HG03103 (cell line): ENCODE results near the gene COL6A2.
"Not testable (repeated sequence)": the region's sequence is repeated elsewhere in the genome, so short reads cannot be mapped to it uniquely, and the experiment has no call there.

Experiments
- ATAC-seq: cut with Tn5 transposase; IDR thresholded peaks from one replicate; pipeline ENCODE4 v1.9.1; 2021; ENCODE audit warnings: low read depth; ENCODE audit not compliant: unreplicated experiment

COL6A2 gene

DNA sequence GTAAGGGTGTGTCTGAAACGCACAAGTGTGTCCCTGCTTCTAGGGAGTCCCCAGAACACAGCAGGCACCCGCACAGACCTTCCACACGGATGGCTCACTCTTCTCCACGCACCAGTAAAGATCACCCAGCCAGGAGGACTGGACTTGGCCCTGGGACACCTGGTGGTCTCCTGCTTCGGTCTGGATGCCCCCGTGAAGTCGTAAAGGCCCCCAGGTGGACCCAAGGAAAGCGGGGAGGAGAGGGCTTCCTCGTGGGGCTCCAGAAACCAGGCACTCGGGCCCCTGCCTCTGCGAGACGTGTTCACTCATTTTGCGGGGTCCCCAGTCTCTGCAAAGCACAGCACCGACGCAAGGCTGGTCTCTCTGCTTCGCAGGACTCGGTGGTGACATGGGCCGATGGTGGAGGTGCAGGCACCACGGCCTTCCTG lies 20.2 kb upstream of the COL6A2 start:
- no peak for ATAC-seq

DNA sequence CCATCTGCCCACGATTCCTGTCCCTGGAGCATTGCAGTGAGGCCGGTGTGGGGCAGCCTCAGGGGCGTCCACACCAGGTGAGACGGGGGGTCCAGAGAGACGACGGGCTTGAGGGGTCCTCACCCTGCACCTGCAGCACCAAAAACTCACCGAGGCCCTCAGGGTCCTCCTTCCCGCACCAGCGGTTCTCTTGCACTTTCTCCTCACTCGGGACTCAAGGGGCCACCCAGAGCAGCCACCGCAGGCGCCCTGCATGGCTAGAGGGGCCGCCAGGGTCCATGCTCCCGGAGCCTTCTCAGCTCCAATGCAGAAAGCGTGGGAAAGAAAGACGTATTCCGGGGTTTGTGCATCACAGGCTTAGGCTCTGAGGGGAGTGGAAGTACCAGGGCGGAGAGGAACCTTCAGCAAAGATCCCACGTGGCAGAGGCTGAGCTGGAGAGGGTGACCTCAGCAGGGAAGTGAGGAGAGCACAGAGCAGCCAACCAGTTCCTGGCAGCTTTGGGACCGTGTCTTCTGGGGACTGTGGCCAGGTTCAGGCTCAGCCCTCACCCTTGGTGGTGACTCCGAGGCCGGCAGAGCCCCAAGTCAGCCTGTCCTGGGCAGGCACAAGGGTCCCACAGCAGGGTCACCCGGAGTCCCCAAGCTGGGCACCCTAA lies 19.5 kb upstream of the COL6A2 start:
- ATAC-seq: no peak

DNA sequence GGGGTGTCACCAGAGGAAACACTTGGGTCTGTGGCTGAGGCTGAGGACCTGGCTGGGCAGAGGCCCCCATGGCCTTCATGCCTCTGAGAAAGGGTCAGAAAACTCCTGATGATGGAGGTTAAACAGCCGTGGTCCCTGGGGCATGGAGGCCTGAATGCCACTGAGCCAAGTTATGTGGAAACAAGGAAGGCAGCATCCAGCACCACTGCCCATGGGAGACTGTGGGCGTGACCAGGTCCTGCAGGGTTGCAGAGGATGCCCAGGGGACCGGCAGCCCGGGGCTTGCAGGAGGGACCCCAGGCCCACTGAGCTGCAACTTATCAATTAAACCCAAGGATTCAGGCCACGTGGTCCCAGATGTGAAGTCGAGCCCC lies 18.9 kb upstream of the COL6A2 start:
- ATAC-seq: no peak

DNA sequence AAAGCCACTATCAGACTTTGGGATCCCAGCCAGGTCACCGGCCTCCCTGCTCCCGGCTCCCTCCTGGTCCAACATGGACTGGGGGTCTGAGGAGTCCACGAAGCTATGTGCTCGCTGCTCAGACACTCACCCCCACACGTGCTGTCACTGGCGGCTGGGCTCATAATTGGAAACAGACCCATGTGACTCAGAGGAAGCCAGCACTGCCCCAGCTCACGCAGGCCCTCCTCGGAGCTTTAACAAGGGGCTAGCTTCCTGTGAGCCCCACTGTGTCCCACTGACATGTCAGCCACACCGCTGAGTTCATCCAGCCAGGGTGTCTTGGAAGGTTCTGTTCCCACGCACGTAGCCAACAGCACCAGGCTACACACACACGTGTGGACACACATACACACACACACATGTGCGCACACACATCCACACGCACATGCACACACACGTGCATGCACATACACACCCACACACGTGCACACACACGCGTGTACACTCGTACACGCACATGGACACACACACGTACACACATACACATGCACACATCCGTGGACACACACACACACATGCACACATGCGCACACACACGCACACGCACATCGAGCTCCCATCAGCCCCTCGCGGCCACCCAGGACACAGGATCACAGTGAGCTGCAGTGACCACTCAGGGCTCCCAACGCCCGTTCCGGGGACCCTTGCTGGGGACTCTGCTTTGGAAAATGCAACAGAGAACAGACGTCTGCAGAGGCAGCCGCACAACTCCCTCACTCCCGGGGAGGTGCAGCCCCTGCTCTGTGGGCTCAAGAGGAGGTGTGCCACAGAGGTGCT lies 18.4 kb upstream of the COL6A2 start:
- no peak for ATAC-seq

DNA sequence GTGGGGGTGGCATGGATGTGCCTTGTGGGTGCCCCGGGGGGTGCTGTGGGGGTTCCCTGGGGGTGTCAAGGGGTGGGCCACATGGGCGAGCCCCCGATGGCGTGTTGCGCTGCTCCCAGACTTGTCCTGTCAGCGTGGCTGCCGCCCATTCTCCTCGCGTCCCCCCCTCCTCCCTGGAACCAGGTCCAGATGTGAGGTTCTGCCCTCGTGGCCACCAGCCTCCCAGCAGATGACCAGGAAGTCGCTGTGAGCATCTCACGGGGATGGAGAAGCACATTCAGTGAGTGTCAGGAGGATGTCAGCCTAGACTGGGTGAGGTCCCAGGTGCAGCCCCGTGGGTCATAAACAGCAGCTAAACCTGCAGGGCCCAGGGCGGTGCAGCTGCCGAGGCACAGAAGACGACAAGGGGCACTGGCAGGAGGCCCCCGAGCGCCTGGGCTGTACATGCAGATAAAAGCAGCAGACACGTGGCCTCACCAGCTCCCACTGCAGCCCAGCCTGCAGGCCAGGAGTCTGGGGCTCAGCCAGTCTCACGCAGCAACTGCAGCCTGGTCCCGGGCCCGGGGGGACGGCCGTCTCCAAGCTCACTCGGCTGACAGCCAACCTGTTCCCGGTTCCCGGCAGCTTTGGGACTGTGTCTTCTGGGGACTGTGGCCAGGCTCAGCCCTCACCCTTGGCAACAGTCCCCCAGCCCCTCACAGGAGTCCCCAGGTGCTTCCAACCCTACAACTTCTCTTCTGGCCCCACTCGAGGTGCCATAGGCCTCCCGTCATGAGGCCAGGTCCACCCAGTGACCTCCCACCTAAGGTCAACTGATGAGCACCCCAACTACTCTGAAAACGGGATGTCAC lies 17.5 kb upstream of the COL6A2 start:
- ATAC-seq: no peak

DNA sequence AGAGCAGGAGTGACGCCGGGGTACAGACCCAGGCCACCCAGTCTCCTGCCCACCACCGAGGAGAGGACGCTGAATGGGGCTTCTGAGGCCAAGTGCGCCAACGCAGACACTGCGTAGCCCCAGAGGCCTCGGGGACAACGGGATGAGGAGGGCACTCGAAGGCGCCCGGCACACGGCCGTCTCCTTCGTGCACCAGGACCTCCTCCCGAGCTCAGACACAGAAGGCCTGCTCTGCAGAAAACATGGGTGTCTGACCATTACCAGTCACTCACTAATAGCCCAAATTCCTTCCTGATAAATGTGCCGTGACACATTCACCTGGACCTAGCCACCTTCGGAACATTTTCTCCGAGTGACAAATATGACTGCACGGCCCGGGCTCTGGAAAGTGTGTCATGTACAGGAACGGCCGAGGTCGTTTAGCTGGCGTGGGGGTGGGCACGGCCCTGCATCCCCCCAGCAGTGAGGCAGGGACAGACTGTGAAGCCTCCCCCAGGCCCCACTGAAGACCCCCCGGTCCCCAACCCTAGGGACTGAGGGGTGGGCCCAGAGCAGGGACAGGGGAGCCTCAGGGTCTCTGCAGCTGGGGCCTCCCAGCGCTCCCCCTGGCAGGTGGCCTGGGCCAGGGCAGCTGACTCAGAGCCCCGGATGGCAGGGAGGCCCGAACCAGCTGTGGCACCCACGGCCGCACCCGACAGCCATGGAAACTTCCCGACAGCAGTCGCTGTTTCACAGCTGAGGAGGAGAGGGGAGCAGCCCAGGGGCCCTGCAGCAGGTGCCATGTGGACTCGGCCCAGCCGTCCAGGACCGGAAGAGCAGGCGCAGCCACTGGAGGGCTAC lies 16.7 kb upstream of the COL6A2 start:
- ATAC-seq: no peak

DNA sequence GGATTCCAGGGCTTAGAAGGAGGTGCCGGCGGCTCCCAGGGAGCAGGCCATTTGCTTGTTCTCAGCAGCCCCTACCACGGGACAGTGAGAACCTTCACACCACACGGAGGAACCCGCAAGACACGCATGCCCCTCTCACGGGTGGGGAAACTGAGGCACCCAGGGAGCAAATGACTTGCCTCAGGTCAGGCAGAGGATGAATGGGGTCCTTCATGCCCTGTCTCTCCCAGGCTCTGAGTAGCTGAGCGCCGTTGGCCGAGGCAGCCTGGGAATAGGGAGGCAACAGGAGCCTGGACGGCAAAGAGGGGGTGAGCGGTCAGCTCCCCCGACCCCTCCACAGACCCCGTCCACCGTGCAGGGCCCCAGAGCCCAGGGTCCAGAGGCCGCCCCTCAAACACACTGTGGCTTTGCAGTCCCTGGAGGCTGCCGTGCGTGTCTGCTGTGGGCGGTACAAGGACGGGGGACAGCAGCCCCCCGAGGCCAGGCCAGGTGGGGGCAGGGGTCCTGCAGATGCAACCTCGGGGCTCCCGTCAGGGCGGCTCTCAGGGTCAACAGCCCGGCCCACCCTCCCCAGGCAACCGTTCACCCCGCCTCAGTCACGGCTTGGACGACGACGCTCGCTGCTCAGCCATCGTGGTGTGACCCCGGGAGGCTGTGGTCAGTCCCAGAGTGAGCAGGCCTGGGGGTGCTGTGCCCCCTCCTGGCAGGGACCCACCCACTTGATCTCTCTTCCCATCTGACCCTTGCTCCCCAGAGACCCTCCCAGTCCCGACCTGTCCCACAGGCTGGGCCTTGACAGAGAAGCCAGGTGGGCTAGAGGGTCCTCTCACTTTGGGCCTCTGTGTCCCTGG lies 15.8 kb upstream of the COL6A2 start:
- ATAC-seq: no peak

DNA sequence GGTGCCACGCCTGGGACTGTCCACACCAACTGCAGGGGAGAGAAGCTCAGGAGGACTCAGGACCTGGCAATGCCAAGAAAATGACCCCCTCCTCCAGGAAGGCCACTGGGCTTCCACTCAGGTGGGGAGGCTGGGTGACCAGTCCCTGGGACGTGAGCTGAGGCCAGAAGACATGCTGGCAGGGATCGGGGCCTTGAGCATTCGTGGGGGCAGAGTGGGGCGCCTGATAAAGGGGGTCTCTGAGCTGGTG lies 15.3 kb upstream of the COL6A2 start:
- no peak for ATAC-seq

DNA sequence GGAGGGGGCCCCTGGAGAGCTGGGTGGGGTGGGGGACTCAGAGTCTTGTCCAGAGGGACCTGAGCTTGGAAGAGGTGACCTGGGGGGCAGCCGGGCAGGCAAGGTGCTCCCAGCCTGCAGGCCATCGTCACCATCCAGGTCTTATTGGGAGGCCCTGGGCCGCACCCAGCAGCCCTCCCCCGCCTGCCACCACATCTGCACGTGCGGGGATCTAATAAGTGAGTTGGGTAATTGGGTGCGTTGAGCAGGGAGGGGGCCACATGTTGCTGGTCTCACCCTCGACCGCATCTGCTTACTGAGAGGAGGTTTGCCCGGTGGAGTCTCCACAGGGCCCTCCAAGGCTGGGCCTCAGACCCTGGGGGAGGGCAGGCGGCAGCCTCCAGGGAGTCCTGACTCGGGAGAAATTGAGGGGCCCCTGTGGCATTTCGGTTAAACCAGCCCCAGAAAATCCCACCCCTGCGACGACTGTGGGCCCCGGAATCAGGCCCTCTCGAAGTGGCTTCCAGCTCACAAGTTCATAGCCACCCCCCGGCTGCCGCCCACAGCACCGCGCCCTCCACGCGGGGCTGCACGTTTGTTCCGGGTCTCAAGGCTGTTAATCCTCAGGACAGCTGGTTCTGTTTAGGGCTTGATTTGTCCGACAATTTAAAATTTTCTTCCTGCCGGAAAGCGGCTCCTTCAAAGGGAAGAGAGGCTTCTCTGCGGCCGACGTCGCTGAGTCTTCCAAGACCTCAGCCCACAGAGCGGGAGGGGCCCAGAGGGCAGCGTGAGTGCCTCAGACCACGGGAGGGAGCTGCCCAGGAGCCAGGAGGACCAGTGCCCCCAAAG lies 14.7 kb upstream of the COL6A2 start:
- ATAC-seq: no peak

DNA sequence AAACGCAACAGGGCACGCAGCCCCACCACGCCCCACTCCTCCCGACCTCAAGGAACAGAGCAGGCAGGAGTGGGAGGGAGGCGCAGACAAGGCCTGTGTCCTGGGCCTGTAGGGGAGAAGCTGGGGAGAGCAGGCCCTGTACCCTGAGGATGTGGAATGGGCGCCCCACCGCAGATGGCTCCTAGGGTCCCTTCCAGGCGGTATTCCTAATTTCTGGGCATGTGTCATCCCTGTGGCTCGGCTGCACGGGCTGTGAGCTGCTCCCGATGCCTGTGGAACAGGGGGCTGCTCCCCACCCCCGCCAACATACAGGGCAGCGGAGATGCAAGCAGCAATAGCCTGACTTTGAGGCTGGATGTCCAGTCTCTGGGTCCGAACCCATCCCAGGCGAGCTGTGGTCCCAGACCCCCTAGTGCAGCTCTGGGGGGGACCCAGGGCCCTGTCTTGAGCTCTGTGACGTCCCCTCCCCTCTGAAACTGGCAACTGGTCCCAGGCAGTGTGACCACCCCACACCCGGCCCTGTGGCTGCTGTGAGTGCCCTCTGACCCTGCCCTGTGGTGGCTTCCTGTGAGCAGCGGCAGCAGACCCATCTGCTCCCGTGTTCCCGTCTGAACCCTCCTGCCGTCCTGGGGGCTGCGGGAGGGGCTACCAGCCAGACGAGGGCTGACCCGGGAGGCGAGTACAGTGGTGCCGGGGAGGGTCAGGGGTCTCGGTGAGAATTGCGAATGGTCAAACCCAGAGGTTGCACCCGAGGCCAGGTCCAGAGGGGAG lies 13.9 kb upstream of the COL6A2 start:
- no peak for ATAC-seq

DNA sequence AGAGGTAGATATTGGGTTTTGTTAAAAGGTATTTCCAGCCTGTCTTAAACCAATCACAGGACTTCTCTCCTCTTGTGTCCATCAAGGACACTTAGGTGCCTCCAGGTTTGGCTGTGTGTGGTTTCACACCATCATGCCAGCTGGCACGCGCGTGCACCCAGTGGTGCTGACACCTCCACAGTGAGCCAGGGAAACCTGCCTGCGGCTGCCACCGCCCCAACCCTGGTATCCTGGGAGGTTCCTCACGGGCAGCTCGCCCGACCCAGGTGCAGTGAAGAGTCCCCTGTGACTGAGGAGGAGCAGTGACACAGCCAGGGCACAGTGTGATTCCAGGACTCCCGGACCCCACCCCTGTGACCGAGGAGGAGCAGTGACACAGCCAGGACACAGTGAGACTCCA lies 13.2 kb upstream of the COL6A2 start:
- no peak for ATAC-seq

DNA sequence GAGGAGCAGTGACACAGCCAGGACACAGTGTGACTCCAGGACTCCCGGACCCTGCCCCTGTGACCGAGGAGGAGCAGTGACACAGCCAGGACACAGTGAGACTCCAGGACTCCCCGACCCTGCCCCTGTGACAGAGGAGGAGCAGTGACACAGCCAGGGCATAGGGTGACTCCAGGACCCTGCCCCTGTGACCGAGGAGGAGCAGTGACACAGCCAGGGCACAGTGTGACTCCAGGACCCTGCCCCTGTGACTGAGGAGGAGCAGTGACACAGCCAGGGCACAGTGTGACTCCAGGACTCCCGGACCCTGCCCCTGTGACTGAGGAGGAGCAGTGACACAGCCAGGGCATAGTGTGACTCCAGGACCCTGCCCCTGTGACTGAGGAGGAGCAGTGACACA lies 12.7 kb upstream of the COL6A2 start:
- not testable (repeated sequence) for ATAC-seq

DNA sequence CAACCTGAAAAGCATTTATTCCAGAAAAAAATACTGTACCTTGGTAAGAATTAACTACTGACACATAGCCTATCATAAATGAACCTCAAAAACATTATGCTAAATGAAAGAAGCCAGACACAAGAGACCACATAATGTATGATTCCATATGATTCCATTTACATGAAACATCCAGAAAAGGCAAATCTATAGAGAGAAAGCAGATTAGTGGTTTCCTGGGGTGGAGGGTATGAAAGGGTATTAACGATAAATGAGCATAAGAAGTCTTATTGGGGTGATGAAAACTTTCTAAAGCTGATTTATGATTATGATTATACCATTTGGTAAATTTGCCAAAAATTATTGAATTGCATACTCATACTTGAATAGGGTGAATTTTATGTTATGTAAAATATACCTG lies 10.3 kb upstream of the COL6A2 start:
- no peak for ATAC-seq

DNA sequence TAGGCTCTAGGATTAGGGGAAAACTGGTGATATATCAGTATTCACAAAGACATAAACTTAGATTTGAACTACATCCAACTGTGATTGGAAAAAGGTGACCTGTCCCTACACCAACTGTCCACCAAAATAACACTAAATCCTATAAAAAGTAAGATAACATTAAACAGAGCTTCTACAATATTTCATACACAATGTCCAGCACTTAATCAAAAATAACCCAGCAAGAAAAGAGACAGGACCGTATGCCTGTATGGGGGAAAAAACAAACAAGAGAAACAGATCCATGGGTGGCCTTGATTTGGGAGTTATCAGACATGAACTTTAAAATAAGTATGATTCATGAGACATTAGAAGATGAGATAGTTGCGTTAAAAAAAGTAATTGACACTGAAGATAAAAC lies 9.7 kb upstream of the COL6A2 start:
- no peak for ATAC-seq

DNA sequence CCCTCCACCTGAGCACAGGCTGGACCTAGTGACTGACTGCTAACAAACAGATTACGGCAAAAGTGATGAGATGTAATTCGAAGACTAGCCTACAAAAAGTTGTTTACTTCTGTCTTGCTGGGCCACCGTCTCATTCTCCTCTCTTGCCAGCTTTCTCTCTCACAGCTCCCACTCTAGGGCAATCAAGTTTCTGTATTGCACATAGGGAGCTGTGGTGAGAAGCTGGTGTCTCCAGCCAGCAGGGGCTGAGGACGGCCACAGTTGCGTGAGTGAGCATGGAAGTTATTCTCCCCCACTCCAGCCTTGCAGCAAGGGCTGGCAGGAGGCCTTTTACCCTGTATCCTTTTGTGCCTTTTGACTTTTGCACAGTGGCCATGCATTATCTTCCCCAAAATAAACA lies 8.6 kb upstream of the COL6A2 start:
- ATAC-seq: no peak

DNA sequence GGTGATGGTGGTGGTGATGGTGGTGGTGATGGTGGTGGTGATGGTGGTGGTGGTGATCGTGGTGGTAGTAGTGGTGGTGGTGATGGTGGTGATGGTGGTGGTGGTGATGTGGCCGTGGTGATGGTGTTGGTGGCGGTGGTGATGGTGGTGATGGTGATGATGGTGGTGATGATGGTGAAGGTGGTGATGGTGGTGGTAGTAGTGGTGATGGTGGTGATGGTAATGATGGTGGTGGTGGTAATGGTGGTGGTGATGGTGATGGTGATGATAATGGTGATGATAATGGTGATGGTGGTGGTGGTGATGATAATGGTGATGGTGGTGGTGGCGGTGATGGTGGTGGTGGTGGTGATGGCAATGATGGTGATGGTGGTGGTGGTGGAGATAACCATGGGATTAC lies 6.8 kb upstream of the COL6A2 start:
- no peak for ATAC-seq

DNA sequence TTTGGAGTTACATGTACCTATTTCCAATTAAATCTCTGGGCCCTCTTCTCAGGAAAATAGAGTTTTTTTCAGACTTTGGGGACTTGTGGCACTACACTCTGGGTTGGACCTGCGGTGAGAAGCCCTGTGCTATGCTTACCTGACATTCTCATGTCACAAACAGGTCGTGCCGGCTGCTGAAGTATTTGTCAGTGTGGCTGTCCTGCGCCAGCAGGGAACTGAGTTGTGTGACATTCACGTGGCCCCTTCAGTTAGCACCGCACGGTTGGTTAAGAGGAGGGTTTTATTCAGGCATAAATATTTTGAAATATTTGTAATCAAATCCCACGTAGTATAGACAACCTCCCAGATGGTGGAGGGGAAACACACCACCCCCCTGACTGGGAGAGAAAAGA lies 6.3 kb upstream of the COL6A2 start:
- no peak for ATAC-seq

DNA sequence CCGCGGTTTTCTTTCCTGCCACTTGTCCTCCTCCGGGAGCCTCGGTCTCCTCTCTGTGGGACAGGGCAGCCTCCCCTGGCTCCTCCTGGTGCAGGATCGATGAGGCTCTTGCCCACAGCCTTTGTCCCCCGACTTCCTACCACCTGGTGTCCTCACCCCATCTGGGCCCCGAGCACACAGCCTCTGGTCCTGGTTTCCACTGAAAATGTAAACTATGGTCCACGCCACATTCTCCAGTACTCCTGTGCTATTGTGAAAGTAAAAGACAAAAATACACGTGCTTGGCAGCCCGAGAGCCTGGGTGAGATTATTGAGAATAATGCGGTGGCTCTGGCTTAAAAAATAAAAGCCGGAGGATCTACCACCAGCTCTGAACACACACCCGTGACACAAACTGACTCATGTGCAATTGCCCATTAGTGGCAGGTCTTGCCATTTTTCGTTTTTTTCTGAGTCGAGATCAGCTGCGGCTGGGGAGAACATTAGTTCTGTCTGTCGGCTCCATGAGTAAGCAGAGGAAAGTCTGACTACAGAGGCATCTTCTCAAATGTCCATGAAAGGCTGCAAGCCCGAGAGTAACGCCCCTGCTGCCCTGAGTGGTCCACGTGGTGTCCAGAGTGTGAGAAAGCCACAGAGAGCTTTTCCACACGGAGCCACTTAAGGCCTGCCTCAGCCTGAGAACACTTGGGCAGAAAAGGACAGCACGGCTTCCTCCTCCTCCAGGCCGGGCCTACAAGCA lies 5.7 kb upstream of the COL6A2 start:
- no peak for ATAC-seq
